Epithelial cell of alveolus of lung (primary cell): Measurements from ENCODE around the gene WFIKKN1. TPM values are rescaled to one million over a fixed set of nuclear protein-coding genes. Genes with fewer than 3 reads are reported as not detected.

ENCODE experiments used
- total RNA-seq: library from RNA; depleted of rRNA; stranded (reverse); fragments of >200 nt; gene quantifications from 2 replicates; pipeline ENCODE4 v1.2.1, GENCODE V29; 2015

The WFIKKN1 gene, protein sequence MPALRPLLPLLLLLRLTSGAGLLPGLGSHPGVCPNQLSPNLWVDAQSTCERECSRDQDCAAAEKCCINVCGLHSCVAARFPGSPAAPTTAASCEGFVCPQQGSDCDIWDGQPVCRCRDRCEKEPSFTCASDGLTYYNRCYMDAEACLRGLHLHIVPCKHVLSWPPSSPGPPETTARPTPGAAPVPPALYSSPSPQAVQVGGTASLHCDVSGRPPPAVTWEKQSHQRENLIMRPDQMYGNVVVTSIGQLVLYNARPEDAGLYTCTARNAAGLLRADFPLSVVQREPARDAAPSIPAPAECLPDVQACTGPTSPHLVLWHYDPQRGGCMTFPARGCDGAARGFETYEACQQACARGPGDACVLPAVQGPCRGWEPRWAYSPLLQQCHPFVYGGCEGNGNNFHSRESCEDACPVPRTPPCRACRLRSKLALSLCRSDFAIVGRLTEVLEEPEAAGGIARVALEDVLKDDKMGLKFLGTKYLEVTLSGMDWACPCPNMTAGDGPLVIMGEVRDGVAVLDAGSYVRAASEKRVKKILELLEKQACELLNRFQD
- 0.13 and 2.6 TPM in 2 replicates for total RNA-seq

DNA sequence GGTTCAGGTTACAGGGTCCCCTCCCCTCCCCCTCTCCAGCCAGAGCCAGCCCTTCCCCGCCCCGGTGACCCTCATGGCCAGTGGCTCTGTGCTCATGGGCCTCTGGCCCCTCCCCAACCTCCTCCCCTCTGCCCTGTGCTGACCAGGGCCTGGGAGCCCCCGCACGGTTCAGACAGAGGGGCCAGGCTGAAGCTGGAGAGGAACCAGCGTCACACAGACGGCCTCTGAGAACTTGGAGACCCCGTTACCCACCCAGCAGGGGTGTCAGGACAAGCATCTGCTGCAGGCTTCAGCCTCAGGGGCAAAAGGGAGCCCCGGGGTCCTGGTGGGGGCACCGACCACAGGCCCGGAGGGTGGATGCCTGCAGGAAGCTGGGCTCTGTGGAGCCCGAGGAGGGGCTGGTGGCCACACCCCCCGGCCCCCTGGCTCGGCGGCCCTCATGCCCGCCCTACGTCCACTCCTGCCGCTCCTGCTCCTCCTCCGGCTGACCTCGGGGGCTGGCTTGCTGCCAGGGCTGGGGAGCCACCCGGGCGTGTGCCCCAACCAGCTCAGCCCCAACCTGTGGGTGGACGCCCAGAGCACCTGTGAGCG, at the start of gene WFIKKN1:
Gene WFIKKN1 (plus strand): TSS at position 171 of the 591 bp plus-strand sequence. CDS start 269 bp downstream, at position 440.

DNA sequence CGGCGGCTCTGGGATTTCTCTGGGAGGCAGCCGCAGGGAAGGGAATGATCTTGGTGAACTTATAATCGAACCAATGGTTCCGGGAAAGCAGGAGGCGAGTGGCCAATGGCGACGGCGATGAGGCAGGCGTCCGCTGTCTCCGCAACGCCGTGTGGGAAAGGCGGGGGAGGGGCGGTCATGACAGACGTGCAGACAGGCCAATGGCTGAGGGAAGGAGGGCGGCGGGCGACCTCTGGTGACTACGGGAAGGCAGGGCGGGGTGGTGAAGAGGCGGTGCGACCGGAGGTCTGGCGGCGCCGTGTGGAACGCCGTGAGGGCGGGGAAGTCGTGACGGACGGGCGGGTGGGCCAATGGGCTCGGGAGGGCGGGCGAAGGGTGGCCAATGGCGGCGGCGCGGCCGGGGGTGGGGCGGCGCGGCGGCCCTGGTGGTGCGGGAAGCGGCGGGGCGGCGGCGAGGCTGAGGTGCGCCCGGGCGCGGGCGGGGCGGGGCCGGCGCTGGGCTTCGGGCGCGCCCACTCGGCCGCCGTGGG, 41.1 kb upstream of the WFIKKN1 start, which contains the start of gene RAB40C:
Gene RAB40C (plus strand): TSS at position 409 of the 530 bp plus-strand sequence. CDS start 226 bp downstream, outside the sequence.

DNA sequence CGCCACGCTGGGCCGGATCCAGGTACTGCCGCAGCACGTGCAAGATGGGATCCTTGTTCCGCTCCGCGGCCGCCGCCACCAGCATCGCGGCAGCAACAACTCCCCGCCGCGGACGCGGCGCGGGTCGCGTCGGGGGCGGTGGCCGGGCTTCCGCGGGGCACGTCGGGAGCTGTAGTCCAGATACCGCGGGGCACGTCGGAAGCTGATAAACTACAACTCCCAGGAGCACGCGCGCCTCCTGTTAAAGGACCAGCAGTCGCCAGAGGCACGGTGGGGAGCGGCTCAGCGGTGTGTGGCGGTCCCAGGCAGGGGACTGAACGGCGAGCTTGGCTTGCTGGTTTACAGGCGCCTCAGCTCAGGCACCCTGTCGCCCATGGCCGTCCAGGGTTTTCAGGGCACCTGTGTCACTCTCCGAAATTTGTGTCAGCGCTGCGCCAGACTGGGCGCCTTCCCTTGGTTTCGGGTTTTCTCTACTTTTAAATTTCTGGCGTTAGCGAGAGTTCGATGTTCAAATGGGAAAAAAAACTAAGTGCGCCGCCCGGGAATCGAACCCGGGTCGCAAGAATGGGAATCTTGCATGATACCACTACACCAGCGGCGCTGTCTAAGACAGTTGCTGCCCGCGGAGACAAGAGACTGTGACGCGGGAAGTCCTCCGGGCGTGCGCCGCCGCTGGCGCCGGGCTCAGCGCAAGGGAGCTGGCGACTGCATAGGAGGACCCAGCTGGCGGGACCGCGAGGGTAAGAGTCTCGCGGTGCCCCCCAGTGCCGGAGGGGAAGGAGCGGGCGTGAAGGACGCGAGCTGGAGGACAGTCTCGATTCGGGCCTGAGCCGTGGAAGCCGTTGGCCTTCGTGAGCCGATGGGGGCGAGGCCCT, 5.7 kb downstream of the WFIKKN1 start, which contains the start of gene METTL26:
Gene METTL26 (minus strand): TSS at position 100 of the 875 bp plus-strand sequence. CDS start 15 bp downstream, at position 85.

DNA sequence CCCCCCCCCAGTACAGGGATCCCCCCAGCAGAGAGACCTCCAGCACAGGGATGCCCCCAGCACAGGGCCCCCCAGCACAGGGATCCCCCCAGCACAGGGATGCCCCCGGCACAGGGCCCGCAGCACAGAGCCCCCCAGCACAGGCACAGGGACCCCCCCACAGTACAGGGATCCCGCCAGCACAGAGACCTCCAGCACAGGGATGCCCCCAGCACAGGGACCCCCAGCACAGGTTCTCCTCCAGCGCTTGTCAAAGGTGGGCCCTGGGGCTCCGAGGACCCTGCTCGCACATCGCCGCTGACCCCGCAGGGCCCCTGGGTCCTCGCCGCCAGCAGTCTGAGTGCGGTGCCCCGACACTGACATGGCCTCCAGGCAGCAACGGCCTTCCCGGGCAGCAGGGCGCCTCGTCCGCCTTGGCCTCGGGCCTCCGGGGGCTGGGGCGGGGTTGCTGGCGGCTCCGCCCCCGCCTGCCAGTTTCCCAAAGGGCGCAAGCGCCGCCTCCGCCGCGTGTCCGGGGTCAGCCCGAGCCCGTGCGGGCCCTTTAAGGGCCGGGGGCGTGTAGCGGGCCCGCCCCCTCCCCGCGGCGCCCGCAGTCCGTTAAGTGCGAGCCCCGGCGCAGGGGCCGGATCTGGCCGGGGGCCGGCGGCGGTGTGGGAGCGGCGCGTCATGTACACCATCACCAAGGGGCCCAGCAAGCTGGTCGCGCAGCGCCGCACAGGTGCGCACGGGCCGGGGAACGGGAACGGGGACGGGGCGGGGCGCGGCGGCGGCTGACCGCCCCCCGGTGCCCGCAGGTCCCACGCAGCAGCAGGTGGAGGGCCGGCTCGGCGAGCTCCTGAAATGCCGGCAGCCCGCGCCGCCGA, 10.8 kb downstream of the WFIKKN1 start, which contains the start of gene MCRIP2:
Gene MCRIP2 (plus strand): TSS at position 503 of the 863 bp plus-strand sequence. CDS start 164 bp downstream, at position 667.

DNA sequence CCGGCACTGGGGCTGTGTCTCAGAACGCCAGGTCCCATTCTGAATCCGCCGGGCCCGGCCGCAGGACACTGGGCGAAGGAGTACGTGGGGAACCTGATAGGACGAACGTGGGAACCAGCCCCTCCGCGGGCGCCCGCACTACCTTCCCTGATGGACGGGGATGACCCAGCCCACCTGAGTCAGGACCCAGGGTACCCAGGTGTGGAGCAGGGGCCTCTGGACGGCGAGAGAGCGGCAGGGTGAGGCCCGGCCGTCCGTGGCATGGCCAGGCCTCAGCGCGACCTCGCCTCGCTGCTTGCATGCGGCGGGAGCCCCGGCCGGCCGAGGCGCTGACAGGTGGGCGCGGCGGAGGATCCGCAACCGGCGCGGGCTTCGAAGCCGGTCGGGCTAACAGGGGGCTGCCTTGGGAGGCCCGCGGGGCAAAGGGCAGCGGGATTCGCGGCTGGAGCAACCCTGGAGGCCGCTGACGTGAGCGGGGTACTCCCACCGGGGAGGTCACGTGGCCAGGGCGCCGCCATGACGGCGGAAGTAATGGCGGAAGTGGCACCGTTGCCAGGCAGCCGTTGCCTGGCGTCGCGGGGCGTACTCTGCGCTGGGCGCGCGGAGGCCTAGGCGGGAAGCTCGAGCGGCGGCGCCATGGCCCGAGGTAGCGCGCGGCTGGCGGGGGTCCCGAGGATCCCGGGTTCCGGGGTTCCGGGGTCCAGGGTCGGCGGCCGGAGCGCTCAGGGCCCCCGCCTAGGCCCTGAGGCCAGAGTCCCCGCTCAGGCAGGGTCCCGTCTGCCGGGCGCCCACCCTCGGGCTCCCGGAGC, 18.2 kb downstream of the WFIKKN1 start, which contains the start of gene WDR90:
Gene WDR90 (plus strand): TSS at position 585 of the 809 bp plus-strand sequence. CDS start 52 bp downstream, at position 637.

DNA sequence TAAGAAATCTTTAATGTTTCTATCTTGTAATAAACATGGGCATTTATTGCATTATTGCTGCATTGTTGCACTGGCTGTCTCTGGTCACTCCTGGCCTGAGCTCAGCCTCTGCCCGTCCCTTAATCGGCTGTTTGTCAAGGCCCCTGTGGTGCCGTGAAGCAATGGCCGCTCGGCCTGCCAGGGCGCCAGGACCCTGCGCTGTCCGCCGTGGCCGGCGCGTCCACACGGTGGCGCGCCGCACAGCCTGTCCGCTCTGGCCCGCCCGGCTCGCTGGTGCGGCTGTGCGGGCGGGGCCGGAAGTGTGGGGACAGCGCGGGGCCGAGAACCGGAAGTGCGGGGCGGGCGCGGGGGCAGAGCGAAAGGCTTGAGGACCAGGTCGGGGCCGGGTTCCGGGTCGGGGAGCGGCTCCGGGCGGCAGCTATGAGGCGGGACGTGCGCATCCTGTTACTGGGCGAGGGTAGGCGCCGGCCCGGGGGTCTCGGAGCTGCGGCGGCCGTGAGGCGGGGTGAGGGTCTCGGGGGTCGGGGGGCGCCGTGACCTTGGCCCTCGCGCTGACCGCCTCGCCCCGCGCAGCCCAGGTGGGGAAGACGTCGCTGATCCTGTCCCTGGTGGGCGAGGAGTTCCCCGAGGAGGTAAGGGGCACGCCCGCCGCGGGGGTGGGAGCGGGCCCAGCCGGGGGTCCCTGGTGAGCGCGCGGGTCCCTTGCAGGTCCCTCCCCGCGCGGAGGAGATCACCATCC, 37.2 kb downstream of the WFIKKN1 start, which contains the start of gene RHOT2:
Gene RHOT2 (plus strand): TSS at position 353 of the 739 bp plus-strand sequence. CDS start 68 bp downstream, at position 421.

DNA sequence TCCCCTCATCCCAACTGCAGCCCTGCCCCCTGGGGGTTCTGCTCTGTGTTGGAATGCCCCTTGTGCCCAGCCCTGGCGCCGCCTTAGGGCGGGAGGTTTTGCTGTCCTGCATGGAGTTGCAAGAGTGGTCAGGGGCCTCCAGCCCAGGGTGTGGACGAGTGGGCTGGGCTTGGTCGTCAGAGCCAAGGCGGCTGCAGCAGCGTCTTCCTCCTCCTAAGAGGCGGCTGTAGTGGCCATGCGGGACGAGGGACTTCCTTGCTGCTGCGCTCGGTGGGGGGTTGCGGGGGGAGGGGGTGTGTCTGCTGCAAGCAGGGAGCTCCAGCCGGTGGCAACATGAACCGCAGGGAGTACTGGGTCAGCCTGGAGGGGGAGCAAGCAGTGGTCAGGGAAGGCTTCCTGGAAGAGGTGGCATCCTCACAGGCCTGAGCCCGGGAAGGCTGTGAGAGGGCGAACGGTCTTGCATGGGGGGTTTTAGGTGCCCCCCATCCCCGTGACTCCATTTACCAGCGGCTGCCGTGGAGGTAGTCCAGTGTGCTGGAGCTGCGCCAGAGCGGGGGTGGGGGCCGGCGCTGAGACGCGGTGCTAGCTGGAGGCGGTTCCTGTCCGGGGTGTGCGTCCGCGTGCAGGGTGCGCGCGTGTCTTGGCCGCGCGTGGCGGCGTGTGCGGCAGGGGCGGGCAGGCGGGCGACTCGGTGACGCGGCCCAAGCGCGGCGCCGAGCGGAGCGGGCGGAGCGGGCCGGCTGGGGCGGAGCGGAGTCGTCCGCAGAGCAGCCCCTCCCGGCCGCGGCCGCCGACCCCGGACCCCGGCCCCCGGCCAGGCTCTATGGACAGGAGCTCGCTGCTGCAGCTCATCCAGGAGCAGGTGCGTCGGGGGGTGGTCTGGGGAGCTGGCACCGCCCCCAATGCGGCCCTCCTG, 44.4 kb downstream of the WFIKKN1 start, which contains the start of gene RHBDL1:
Gene RHBDL1 (plus strand): TSS at position 704 of the 916 bp plus-strand sequence. CDS start 120 bp downstream, at position 824.

DNA sequence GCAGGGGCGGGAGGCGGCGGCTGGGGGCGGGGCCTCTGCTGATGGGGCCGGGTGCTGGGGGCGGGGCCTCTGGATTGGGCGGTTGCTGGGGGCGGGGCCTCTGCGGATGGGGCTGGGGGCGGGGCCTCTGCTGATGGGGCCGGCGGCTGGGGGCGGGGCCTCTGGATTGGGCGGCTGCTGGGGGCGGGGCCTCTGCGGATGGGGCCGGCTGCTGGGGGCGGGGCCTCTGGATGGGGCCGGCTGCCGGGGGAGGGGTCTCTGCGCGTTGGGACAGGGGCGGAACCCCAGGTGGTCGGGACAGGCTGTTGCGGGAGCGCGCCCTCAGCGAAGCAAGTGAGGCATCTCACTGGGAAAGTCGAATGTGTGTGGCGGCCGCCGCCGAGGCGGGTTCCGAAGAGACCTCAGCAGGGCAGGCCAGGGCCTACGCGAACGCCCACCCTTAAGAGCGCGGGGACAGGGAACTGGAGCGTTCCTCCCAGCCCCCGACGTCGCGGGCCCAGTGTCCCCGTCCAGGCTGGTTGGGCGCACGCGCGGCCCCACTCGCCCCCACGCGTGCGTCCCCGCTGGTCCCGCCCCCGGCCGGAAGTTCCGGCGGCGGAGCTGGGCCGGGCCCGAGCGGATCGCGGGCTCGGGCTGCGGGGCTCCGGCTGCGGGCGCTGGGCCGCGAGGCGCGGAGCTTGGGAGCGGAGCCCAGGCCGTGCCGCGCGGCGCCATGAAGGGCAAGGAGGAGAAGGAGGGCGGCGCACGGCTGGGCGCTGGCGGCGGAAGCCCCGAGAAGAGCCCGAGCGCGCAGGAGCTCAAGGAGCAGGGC, 49.2 kb downstream of the WFIKKN1 start, which contains the start of gene STUB1:
Gene STUB1 (plus strand): TSS at position 597 of the 811 bp plus-strand sequence. CDS start 116 bp downstream, at position 713.

Other genes starting within 250 kb of the WFIKKN1 start
- gene PGAP6, start 249.0 kb upstream of the WFIKKN1 start, total RNA-seq: 53.6 and 64.8 TPM in 2 replicates
- 174 and 184 TPM in 2 replicates for gene NME4, start 233.8 kb upstream of the WFIKKN1 start, total RNA-seq
- gene DECR2, start 229.1 kb upstream of the WFIKKN1 start, total RNA-seq: 12.3 and 14.3 TPM in 2 replicates
- gene RAB11FIP3, start 205.3 kb upstream of the WFIKKN1 start, total RNA-seq: 14.5 and 18.5 TPM in 2 replicates
- gene CAPN15, start 103.3 kb upstream of the WFIKKN1 start, total RNA-seq: 37.4 and 47.7 TPM in 2 replicates
- not detected in 2 replicates for gene PRR35, start 70.6 kb upstream of the WFIKKN1 start, total RNA-seq
- gene NHLRC4, start 64.0 kb upstream of the WFIKKN1 start, total RNA-seq: 2.2 and 13.1 TPM in 2 replicates
- 38.7 and 40.2 TPM in 2 replicates for gene PIGQ, start 61.0 kb upstream of the WFIKKN1 start, total RNA-seq
- 14.5 and 15.1 TPM in 2 replicates for gene RAB40C, start 40.9 kb upstream of the WFIKKN1 start, total RNA-seq
- 169 and 173 TPM in 2 replicates for gene METTL26, start 5.3 kb downstream of the WFIKKN1 start, total RNA-seq
- 10.8 and 20.2 TPM in 2 replicates for gene MCRIP2, start 10.8 kb downstream of the WFIKKN1 start, total RNA-seq
- gene WDR90, start 18.4 kb downstream of the WFIKKN1 start, total RNA-seq: 7.1 and 19.2 TPM in 2 replicates
- gene RHOT2, start 37.1 kb downstream of the WFIKKN1 start, total RNA-seq: 41.0 and 52.7 TPM in 2 replicates
- 0.78 and 2.1 TPM in 2 replicates for gene RHBDL1, start 44.7 kb downstream of the WFIKKN1 start, total RNA-seq
- 93.3 and 150 TPM in 2 replicates for gene STUB1, start 49.4 kb downstream of the WFIKKN1 start, total RNA-seq
- 65.6 and 101 TPM in 2 replicates for gene JMJD8, start 53.3 kb downstream of the WFIKKN1 start, total RNA-seq
- gene WDR24, start 59.4 kb downstream of the WFIKKN1 start, total RNA-seq: 9.4 and 21.4 TPM in 2 replicates
- 0.08 and 0.91 TPM in 2 replicates for gene FBXL16, start 74.8 kb downstream of the WFIKKN1 start, total RNA-seq
- gene METRN, start 84.1 kb downstream of the WFIKKN1 start, total RNA-seq: 34.3 and 76.0 TPM in 2 replicates
- 41.8 TPM in 2 replicates for gene ANTKMT, start 90.2 kb downstream of the WFIKKN1 start, total RNA-seq
- 4.8 TPM in 1 of 2 replicates, not detected in the other for gene CCDC78, start 95.5 kb downstream of the WFIKKN1 start, total RNA-seq
- 10.6 and 14.7 TPM in 2 replicates for gene HAGHL, start 96.1 kb downstream of the WFIKKN1 start, total RNA-seq
- 24.6 and 26.3 TPM in 2 replicates for gene CIAO3, start 110.0 kb downstream of the WFIKKN1 start, total RNA-seq
- 0.13 TPM in 1 of 2 replicates, not detected in the other for gene MSLN, start 129.7 kb downstream of the WFIKKN1 start, total RNA-seq
- 26.4 and 30.3 TPM in 2 replicates for gene RPUSD1, start 157.4 kb downstream of the WFIKKN1 start, total RNA-seq
- gene CHTF18, start 157.6 kb downstream of the WFIKKN1 start, total RNA-seq: 5.9 and 18.2 TPM in 2 replicates
- gene GNG13, start 169.7 kb downstream of the WFIKKN1 start, total RNA-seq: not detected in 2 replicates